OCI-LY7 (cell line): ENCODE measurements around the gene TM9SF3. TPM values are rescaled to one million over a fixed set of nuclear protein-coding genes. Genes with fewer than 3 reads are reported as not detected.

ENCODE experiments used
- BruUV-seq: library from RNA; stranded (reverse); fragments of 400-500 nt; replicated peaks from 2 replicates; lab custom pipeline; 2021; lab: Mats Ljungman, UMichigan
- CTCF ChIA-PET: fragments of 300-600 bp; sonication (Branson Sonifier 250); formaldehyde crosslinking; loops from one replicate; lab custom pipeline; 2022; ENCODE audit warnings: antibody characterized with exemption; ENCODE audit not compliant: unreplicated experiment; lab: Charles Lee
- POLR2A ChIA-PET: fragments of 300-600 bp; sonication (Branson Sonifier 250); formaldehyde crosslinking; loops from one replicate; lab custom pipeline; 2022; ENCODE audit warnings: antibody characterized with exemption; lab: Charles Lee
- DNase-seq: peaks from one replicate; pipeline ENCODE4 v3.0.0-alpha.2; 2015; ENCODE audit warnings: low spot score
- H2AFZ ChIP-seq: fragments of 200-600 bp; sonication (generic), shearing (Covaris generic); 2 replicates; pipeline ENCODE4 v1.6.1; 2014; ENCODE audit warnings: mild to moderate bottlenecking, antibody characterized with exemption, low read length, moderate library complexity
- H3K27ac ChIP-seq: fragments of 200-600 bp; sonication (generic); 2 replicates; pipeline ENCODE4 v1.5.1; 2014; ENCODE audit warnings: mixed run types, low read depth, mild to moderate bottlenecking, moderate library complexity, low read length, inconsistent platforms; ENCODE audit not compliant: poor library complexity, severe bottlenecking
- H3K36me3 ChIP-seq: fragments of 200-600 bp; sonication (generic); 2 replicates; pipeline ENCODE4 v1.6.1; 2014; ENCODE audit warnings: mild to moderate bottlenecking, antibody characterized with exemption, low read length, moderate library complexity, mixed read lengths; ENCODE audit not compliant: insufficient read depth
- H3K4me1 ChIP-seq: fragments of 200-600 bp; sonication (generic); 2 replicates; pipeline ENCODE4 v1.5.1; 2014; ENCODE audit warnings: mild to moderate bottlenecking, low read length; ENCODE audit not compliant: insufficient read depth, poor library complexity, severe bottlenecking
- H3K4me2 ChIP-seq: fragments of 200-600 bp; sonication (generic); 2 replicates; pipeline ENCODE4 v1.6.1; 2014; ENCODE audit warnings: mild to moderate bottlenecking, low read length
- H3K4me3 ChIP-seq: fragments of 200-600 bp; sonication (generic); 2 replicates; pipeline ENCODE4 v1.5.1; 2014; ENCODE audit warnings: mild to moderate bottlenecking, low read depth, low read length; ENCODE audit not compliant: poor library complexity, severe bottlenecking
- H3K79me2 ChIP-seq: fragments of 200-600 bp; sonication (generic); 2 replicates; pipeline ENCODE4 v1.6.1; 2016; ENCODE audit warnings: low read depth, mild to moderate bottlenecking, low read length, moderate library complexity, mixed read lengths; ENCODE audit not compliant: insufficient read depth
- H3K9me2 ChIP-seq: fragments of 200-600 bp; sonication (generic); 2 replicates; pipeline ENCODE4 v1.6.1; 2016; ENCODE audit warnings: mild to moderate bottlenecking, low read length, mixed read lengths; ENCODE audit not compliant: insufficient read depth
- H3K9me3 ChIP-seq: fragments of 200-600 bp; sonication (generic); 2 replicates; pipeline ENCODE4 v1.6.1; 2014; ENCODE audit warnings: mild to moderate bottlenecking, mixed run types, low read length, mixed read lengths
- H4K20me1 ChIP-seq: fragments of 200-600 bp; sonication (generic); 2 replicates; pipeline ENCODE4 v1.6.1; 2014; ENCODE audit warnings: mild to moderate bottlenecking, antibody characterized with exemption, low read length, moderate library complexity, mixed read lengths; ENCODE audit not compliant: insufficient read depth
- EZH2phosphoT487 ChIP-seq: fragments of 200-600 bp; sonication (generic); IDR thresholded peaks from 2 replicates; pipeline ENCODE4 v1.6.1; 2018; ENCODE audit warnings: low read depth, borderline replicate concordance, mild to moderate bottlenecking, mixed run types, antibody characterized with exemption, low read length, moderate library complexity, mixed read lengths
- intact Hi-C: fragments of 100-400 bp; cut with micrococcal nuclease; formaldehyde crosslinking; loops from one replicate; pipeline ENCODE4 v1.10.0; 2022; ENCODE audit not compliant: unreplicated experiment
- total RNA-seq, 2 experiments: library from RNA; depleted of rRNA in 1 of 2; stranded (reverse); fragments of >200 nt in 1 of 2; shearing (Covaris generic) in 1 of 2; gene quantifications; 2 replicates each; pipeline ENCODE4 v1.2.3, GENCODE V29; 2014 to 2022
- TF ChIP-seq, protein P1 (sequence below): fragments of 200-600 bp; sonication (generic); conservative IDR thresholded peaks from 2 replicates; pipeline ENCODE4 v1.5.1; 2014; ENCODE audit warnings: mild to moderate bottlenecking, antibody characterized with exemption, low read length, moderate library complexity, mixed read lengths

TM9SF3 gene
- total RNA-seq, 2 experiments from 2014 or later: 23.0 to 88.8 TPM

DNA sequence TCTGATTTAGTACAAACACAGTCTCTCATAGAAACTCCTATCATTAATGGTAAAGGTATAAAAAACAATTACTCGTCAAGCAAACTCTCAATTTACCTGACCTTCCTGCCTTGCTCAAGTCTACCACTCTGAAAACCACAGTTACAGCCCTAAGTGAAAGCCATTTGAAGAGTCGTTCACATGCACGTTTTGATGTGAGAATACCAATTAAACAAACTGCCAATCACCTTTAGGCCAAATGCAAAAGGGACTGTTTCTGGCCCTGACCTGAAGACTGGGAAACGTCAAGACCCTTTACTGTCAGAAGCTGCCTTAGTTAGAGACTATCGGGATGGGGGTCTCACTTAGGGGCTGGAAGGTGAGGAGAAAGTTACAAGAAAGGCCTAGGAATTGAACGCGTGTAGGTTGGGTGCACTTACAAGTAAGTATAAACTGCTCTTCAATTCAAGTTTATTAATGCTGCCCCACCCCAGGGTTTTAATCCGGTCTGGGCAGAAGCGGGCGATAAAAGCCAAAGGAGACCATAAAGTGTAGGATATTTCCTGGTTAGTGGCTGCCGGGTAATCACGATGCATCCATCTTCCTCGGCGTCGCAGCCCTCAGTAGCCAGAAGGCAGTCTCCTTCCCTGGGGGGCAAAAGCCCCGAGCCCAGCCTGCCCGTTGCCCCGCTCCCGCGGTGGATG lies 935 bp downstream of the TM9SF3 start:
- Histone ChIP-seq H3K4me2 (peak overlapping the region; percentile 88), H4K20me1 (peaks cover 21% of the 10 kb centered on the region; the same call in 1 of the 2 replicates), H2AFZ (peak overlapping the region; percentile 46; the same call in 1 of the 2 replicates), H3K36me3 (peaks cover 23% of the 10 kb centered on the region), H3K4me3 (peak overlapping the region; percentile 99), H3K27ac (peak overlapping the region; percentile 88), H3K79me2 (peaks cover 63% of the 10 kb centered on the region), H3K4me1 (peaks cover 47% of the 10 kb centered on the region), H3K9me3 (no peaks in the 10 kb centered on the region), H3K9me2 (no peaks in the 10 kb centered on the region)
- no TSS peak for BruUV-seq
- TF ChIP-seq, protein P1, sequence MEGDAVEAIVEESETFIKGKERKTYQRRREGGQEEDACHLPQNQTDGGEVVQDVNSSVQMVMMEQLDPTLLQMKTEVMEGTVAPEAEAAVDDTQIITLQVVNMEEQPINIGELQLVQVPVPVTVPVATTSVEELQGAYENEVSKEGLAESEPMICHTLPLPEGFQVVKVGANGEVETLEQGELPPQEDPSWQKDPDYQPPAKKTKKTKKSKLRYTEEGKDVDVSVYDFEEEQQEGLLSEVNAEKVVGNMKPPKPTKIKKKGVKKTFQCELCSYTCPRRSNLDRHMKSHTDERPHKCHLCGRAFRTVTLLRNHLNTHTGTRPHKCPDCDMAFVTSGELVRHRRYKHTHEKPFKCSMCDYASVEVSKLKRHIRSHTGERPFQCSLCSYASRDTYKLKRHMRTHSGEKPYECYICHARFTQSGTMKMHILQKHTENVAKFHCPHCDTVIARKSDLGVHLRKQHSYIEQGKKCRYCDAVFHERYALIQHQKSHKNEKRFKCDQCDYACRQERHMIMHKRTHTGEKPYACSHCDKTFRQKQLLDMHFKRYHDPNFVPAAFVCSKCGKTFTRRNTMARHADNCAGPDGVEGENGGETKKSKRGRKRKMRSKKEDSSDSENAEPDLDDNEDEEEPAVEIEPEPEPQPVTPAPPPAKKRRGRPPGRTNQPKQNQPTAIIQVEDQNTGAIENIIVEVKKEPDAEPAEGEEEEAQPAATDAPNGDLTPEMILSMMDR: no peak
- no peak for TF ChIP-seq EZH2phosphoT487
- intact Hi-C loops: loop anchor here (5.0 kb wide), 2 partner anchors 136 to 246 kb away; partner anchors contain the start of genes LCOR and PIK3AP1
- ChIA-PET POLR2A (interaction anchor here (0.7 kb wide), 2 partner anchors 20 to 691 kb away, joined by 3 read pairs; no protein-coding TSS in a partner anchor), CTCF (no interaction called here)
- peak; percentile 50 for DNase-seq

DNA sequence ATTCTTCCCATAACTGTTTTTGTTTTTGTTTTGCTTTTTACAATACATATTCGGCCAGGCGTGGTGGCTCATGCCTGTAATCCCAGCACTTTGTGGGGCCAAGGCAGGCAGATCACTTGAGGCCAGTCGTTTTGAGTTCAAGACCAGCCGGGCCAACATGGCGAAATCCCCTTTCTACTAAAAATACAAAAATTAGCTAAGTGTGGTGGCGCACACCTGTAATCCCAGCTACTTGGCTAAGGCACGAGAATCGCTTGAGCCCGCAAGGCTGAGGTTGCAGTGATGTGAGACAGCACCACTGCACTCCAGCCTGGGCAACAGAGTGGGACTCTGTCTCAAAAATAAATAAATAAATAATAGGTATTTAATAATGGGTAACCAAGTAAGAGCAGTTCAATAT lies 2.3 kb downstream of the TM9SF3 start:
- TF ChIP-seq EZH2phosphoT487: no peak
- TF ChIP-seq, protein P1: no peak
- Histone ChIP-seq H4K20me1 (peaks cover 26% of the 10 kb centered on the region; the same call in 1 of the 2 replicates), H3K4me3 (no peak overlapping the region), H3K36me3 (peaks cover 25% of the 10 kb centered on the region), H3K4me2 (peak overlapping the region; percentile 88), H3K27ac (no peak overlapping the region), H3K79me2 (peaks cover 77% of the 10 kb centered on the region), H3K9me2 (no peaks in the 10 kb centered on the region), H3K9me3 (no peaks in the 10 kb centered on the region), H3K4me1 (peaks cover 45% of the 10 kb centered on the region), H2AFZ (no peak overlapping the region)
- CTCF ChIA-PET: no interaction called here
- no TSS peak for BruUV-seq
- no peak for DNase-seq
- intact Hi-C loops: no loop called here
- POLR2A ChIA-PET: no interaction called here

DNA sequence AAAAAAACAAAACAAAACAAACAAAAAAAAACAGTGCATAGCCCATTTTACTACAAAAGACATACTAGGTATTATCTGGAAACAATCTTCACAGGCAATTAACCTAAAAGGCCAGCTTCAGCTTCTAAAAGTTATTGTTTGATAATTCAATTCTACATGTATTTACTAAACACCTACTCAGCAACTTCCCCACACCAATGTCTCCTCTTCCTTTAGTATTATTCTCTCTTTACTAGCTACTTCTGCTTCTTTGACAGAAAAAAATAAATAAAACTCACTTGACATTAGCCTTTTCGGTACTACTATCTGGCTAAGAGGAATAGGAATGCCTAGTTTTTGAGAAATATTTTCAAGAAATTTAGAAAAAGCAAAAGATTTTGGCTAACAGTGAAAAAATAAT lies 2.8 kb downstream of the TM9SF3 start:
- TF ChIP-seq, protein P1: no peak
- TF ChIP-seq EZH2phosphoT487: no peak
- Histone ChIP-seq H3K4me3 (no peak overlapping the region), H3K27ac (no peak overlapping the region), H4K20me1 (peaks cover 28% of the 10 kb centered on the region; the same call in 1 of the 2 replicates), H3K79me2 (peaks cover 82% of the 10 kb centered on the region), H3K36me3 (peaks cover 25% of the 10 kb centered on the region), H3K9me2 (no peaks in the 10 kb centered on the region), H2AFZ (no peak overlapping the region), H3K4me2 (peak overlapping the region; percentile 88), H3K9me3 (no peaks in the 10 kb centered on the region), H3K4me1 (peaks cover 41% of the 10 kb centered on the region)
- intact Hi-C loops: no loop called here
- BruUV-seq: no TSS peak
- DNase-seq: no peak
- CTCF ChIA-PET: no interaction called here
- POLR2A ChIA-PET: no interaction called here
